Calu3 (cell line): ENCODE data around the gene LARGE1. TPM values are rescaled to one million over a fixed set of nuclear protein-coding genes. Genes with fewer than 3 reads are reported as not detected.

Experiments
- BruUV-seq: library from RNA; stranded (reverse); fragments of 400-500 nt; replicated peaks from 2 replicates; lab custom pipeline; 2021; lab: Mats Ljungman, UMichigan
- CTCF ChIA-PET: fragments of 300-600 bp; sonication (Branson Sonifier 250); formaldehyde crosslinking; loops from one replicate; lab custom pipeline; 2022; ENCODE audit warnings: antibody characterized with exemption; lab: Charles Lee
- DNase-seq: peaks from one replicate; pipeline ENCODE4 v3.0.0; 2022
- H3K27ac Mint-ChIP-seq: one replicate; pipeline ENCODE4 v1.8.0; 2022; ENCODE audit warnings: mixed read lengths; ENCODE audit not compliant: unreplicated experiment
- H3K27me3 Mint-ChIP-seq: one replicate; pipeline ENCODE4 v1.8.0; 2022; ENCODE audit warnings: mixed read lengths; ENCODE audit not compliant: unreplicated experiment
- H3K36me3 Mint-ChIP-seq: one replicate; pipeline ENCODE4 v1.8.0; 2022; ENCODE audit warnings: mild to moderate bottlenecking, moderate library complexity, mixed read lengths; ENCODE audit not compliant: insufficient read depth, unreplicated experiment
- H3K4me1 Mint-ChIP-seq: one replicate; pipeline ENCODE4 v1.8.0; 2022; ENCODE audit warnings: mild to moderate bottlenecking, low read depth, mixed read lengths; ENCODE audit not compliant: unreplicated experiment
- H3K4me3 Mint-ChIP-seq: one replicate; pipeline ENCODE4 v1.8.0; 2022; ENCODE audit warnings: mild to moderate bottlenecking, low read depth, moderate library complexity, mixed read lengths; ENCODE audit not compliant: unreplicated experiment
- H3K9me3 Mint-ChIP-seq: one replicate; pipeline ENCODE4 v1.8.0; 2022; ENCODE audit warnings: low read depth, mixed read lengths; ENCODE audit not compliant: unreplicated experiment
- intact Hi-C: fragments of 100-400 bp; cut with micrococcal nuclease; formaldehyde crosslinking; loops from one replicate; pipeline ENCODE4 v1.10.0; 2022; ENCODE audit not compliant: unreplicated experiment
- total RNA-seq: library from RNA; stranded (reverse); gene quantifications from 2 replicates; pipeline ENCODE4 v1.2.3, GENCODE V29; 2022
- TF ChIP-seq, protein P1 (sequence below): fragments of 200-600 bp; IDR thresholded peaks from one replicate; pipeline ENCODE4 v1.8.0; 2022; ENCODE audit warnings: antibody characterized with exemption; ENCODE audit not compliant: unreplicated experiment

LARGE1 gene
- total RNA-seq, 1 experiment from 2014 or later: 11.6 TPM

DNA sequence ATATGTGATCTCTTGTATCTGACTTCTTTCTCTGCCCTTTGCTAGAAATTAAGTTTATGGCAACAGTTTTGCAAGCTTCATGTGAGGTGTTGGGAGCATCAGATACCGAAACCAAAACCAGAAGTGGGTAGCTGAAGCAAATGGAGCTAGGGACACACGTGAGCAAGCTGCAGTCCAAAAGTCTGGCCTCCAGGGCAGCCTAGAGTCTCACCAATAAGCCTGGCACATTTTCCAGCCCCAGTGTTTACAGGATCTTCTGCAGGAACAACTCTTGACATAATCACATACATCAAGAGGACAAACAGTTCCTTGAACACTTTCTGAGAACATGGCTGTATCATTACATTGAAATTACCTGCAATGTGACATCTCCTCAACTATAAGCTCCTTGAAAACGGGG, 114.1 kb downstream of the LARGE1 start:
- Mint-ChIP-seq H3K27ac (no peak overlapping the region), H3K27me3 (no peaks in the 10 kb centered on the region), H3K36me3 (no peaks in the 10 kb centered on the region), H3K4me1 (no peaks in the 10 kb centered on the region), H3K4me3 (no peak overlapping the region), H3K9me3 (peaks cover 29% of the 10 kb centered on the region)
- intact Hi-C loops: no loop called here
- TF ChIP-seq, protein P1, sequence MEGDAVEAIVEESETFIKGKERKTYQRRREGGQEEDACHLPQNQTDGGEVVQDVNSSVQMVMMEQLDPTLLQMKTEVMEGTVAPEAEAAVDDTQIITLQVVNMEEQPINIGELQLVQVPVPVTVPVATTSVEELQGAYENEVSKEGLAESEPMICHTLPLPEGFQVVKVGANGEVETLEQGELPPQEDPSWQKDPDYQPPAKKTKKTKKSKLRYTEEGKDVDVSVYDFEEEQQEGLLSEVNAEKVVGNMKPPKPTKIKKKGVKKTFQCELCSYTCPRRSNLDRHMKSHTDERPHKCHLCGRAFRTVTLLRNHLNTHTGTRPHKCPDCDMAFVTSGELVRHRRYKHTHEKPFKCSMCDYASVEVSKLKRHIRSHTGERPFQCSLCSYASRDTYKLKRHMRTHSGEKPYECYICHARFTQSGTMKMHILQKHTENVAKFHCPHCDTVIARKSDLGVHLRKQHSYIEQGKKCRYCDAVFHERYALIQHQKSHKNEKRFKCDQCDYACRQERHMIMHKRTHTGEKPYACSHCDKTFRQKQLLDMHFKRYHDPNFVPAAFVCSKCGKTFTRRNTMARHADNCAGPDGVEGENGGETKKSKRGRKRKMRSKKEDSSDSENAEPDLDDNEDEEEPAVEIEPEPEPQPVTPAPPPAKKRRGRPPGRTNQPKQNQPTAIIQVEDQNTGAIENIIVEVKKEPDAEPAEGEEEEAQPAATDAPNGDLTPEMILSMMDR: no peak
- no TSS peak for BruUV-seq
- DNase-seq: no peak
- CTCF ChIA-PET: no interaction called here

DNA sequence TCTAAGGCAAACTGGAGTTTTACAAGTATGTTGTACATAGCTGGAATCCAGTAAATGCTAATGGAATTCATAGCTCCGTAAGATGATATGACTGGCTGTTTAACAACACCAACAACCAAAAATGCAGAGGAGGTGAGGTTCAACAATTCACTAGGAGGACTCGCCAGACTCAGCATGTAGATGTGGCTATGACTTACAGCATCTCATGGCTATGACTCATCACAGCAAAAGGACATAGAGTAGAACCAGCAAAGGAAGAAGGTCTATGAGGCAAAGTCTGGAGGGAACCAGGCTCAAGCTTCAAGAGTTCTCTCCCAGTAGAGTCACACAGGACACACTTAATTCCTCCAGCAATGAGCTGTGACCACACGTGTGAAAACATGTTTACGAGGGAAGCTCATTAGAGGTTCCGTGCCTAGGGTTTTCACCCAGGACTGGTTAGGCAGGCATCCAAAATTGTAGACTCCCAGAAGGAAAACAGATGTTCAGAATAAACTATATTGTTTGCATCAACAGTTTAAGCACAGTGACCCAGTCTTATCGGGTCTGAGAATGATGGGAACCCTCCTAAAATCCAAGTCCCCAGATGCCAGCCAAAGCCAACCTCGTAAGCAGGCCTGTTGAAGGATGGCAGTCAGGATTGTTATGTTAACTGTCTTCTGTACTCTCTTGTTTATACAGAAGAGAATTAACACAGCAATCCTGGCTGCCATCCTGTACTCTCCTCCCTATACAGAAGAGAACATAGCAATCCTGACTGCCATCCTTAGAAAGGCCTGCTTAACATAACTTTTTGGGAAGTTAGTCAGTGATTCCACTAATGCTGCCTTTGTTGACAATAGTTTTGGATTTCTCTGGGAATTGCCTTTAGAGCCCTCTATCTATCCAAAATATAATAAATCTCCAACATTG, 116.6 kb downstream of the LARGE1 start:
- no TSS peak for BruUV-seq
- no peaks in the 10 kb centered on the region for H3K4me1 Mint-ChIP-seq
- CTCF ChIA-PET: no interaction called here
- TF ChIP-seq, protein P1: no peak
- H3K27ac Mint-ChIP-seq: no peak overlapping the region
- DNase-seq: no peak
- no peaks in the 10 kb centered on the region for H3K36me3 Mint-ChIP-seq
- H3K27me3 Mint-ChIP-seq: no peaks in the 10 kb centered on the region
- peaks cover 25% of the 10 kb centered on the region for H3K9me3 Mint-ChIP-seq
- no peak overlapping the region for H3K4me3 Mint-ChIP-seq
- intact Hi-C loops: no loop called here

DNA sequence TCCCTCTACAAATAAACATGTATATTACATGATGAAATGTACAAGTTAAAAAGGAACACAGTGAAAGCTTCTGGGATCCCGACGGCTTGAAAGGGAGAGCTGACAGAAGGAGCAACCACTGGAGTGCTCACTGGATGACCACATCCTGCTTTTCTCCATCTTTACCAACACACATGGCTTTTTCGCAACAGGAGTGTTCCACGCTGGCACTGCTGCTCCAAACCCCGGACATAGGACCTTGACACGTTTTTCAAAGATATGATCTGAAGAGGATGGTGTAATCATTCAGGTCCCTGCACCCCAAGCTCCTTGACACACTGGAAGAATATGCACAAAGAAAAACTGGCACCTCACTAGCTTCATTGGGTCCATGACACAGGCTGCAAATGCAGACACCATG, 121.9 kb downstream of the LARGE1 start:
- BruUV-seq: no TSS peak
- Mint-ChIP-seq H3K27ac (no peak overlapping the region), H3K4me1 (no peaks in the 10 kb centered on the region), H3K4me3 (no peak overlapping the region), H3K9me3 (peaks cover 29% of the 10 kb centered on the region), H3K36me3 (no peaks in the 10 kb centered on the region), H3K27me3 (no peaks in the 10 kb centered on the region)
- TF ChIP-seq, protein P1: no peak
- no peak for DNase-seq
- CTCF ChIA-PET: interaction anchor here (0.6 kb wide), 2 partner anchors 16 to 534 kb away, joined by 4 to 5 read pairs; no protein-coding TSS in a partner anchor
- intact Hi-C loops: no loop called here

DNA sequence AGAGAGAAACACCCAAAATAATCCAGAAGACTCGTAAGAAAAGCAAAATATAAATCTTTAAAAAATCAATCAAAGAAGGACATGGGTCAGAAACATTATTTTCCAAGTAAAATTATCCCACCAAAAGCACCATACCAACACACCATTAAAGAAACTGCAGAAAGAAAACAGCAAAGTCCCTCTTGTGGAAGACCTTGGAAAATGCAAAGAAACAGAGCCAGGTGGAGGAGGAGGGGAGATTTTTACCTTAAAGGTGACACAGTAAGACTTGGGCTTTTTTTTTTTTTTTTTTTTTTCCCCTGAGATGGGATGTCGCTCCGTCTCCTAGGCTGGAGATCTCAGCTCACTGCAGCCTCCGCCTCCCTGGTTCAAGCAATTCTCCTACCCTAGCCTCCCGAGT, 123.8 kb downstream of the LARGE1 start:
- Mint-ChIP-seq H3K4me3 (no peak overlapping the region), H3K27ac (no peak overlapping the region), H3K9me3 (peaks cover 26% of the 10 kb centered on the region), H3K27me3 (no peaks in the 10 kb centered on the region), H3K4me1 (no peaks in the 10 kb centered on the region), H3K36me3 (no peaks in the 10 kb centered on the region)
- TF ChIP-seq, protein P1: no peak
- CTCF ChIA-PET: no interaction called here
- intact Hi-C loops: no loop called here
- no TSS peak for BruUV-seq
- no peak for DNase-seq
